GM19455 (cell line): Measurements from ENCODE around the gene TPST1.
"Not testable (repeated sequence)": the region's sequence is repeated elsewhere in the genome, so short reads cannot be mapped to it uniquely, and the experiment has no call there.

ENCODE experiments used
- ATAC-seq: cut with Tn5 transposase; IDR thresholded peaks from one replicate; pipeline ENCODE4 v1.9.1; 2021; ENCODE audit not compliant: unreplicated experiment

The TPST1 gene

GRCh38 chr7:66376264-66376945, 171.3 kb downstream of the TPST1 start:
- no peak for ATAC-seq

- no peak for ATAC-seq
These were observed 171.9 kb downstream of the TPST1 start for GRCh38 chr7:66377045-66377444.

GRCh38 chr7:66377714-66378113, 172.6 kb downstream of the TPST1 start:
- no peak for ATAC-seq

- no peak for ATAC-seq
These were observed 174.5 kb downstream of the TPST1 start for GRCh38 chr7:66379542-66380160.

GRCh38 chr7:66380272-66380888, 175.2 kb downstream of the TPST1 start:
- ATAC-seq = no peak

GRCh38 chr7:66382182-66382923, 177.2 kb downstream of the TPST1 start:
- not testable (repeated sequence) for ATAC-seq

- ATAC-seq = not testable (repeated sequence)
These were observed 180.2 kb downstream of the TPST1 start for GRCh38 chr7:66385191-66385905.

GRCh38 chr7:66395128-66395571, 190.0 kb downstream of the TPST1 start:
- ATAC-seq = not testable (repeated sequence)

- not testable (repeated sequence) for ATAC-seq
These were observed 190.9 kb downstream of the TPST1 start for GRCh38 chr7:66396052-66396451.

GRCh38 chr7:66398841-66399240, 193.7 kb downstream of the TPST1 start:
- not testable (repeated sequence) for ATAC-seq

- ATAC-seq = no peak
These were observed 194.4 kb downstream of the TPST1 start for GRCh38 chr7:66399566-66399965.

GRCh38 chr7:66400400-66400799, 195.3 kb downstream of the TPST1 start:
- ATAC-seq = no peak

GRCh38 chr7:66401126-66401525, 196.0 kb downstream of the TPST1 start:
- ATAC-seq = not testable (repeated sequence)

GRCh38 chr7:66401932-66402331, 196.8 kb downstream of the TPST1 start:
- not testable (repeated sequence) for ATAC-seq

- ATAC-seq = no peak
These were observed 198.4 kb downstream of the TPST1 start for GRCh38 chr7:66403564-66403963.

- no peak for ATAC-seq
These were observed 204.4 kb downstream of the TPST1 start for GRCh38 chr7:66409493-66409892.
